Stimulated activated CD8-positive, alpha-beta memory T cell treated with anti-CD3 and anti-CD28 coated beads, Interleukin-4, amount 100 ng/mL, for 1 hour (primary cell): ENCODE measurements around the gene ST8SIA2.

Experiments
- DNase-seq, 2 donors: peaks; one replicate each; pipeline ENCODE4 v3.0.0-alpha.2; 2020; ENCODE audit warnings: low read depth in 2 of 2, low spot score in 1 of 2

ST8SIA2 gene

GRCh38 chr15:92393071-92393979, at the start of gene ST8SIA2:
TSS of gene ST8SIA2 (plus strand) at chr15:92393881. CDS start at chr15:92394065, 184 bp downstream.
- no peak for DNase-seq

- DNase-seq = no peak
Observed at GRCh38 chr15:92343924-92344643, 49.6 kb upstream of the ST8SIA2 start.

GRCh38 chr15:92346063-92346462, 47.6 kb upstream of the ST8SIA2 start:
- DNase-seq = no peak

GRCh38 chr15:92355307-92355706, 38.4 kb upstream of the ST8SIA2 start:
- no peak for DNase-seq

GRCh38 chr15:92361321-92362000, 32.2 kb upstream of the ST8SIA2 start:
- DNase-seq = no peak

GRCh38 chr15:92362001-92362350, 31.7 kb upstream of the ST8SIA2 start:
- no peak for DNase-seq

GRCh38 chr15:92365084-92365483, 28.6 kb upstream of the ST8SIA2 start:
- no peak for DNase-seq

GRCh38 chr15:92365906-92366305, 27.8 kb upstream of the ST8SIA2 start:
- DNase-seq = no peak

GRCh38 chr15:92366381-92366780, 27.3 kb upstream of the ST8SIA2 start:
- DNase-seq = no peak

- DNase-seq = no peak
Observed at GRCh38 chr15:92375057-92375456, 18.6 kb upstream of the ST8SIA2 start.

GRCh38 chr15:92376109-92376508, 17.6 kb upstream of the ST8SIA2 start:
- no peak for DNase-seq

GRCh38 chr15:92377083-92377789, 16.4 kb upstream of the ST8SIA2 start:
- no peak for DNase-seq

GRCh38 chr15:92383519-92384324, 10.0 kb upstream of the ST8SIA2 start:
- no peak for DNase-seq

- DNase-seq = no peak
Observed at GRCh38 chr15:92384381-92384780, 9.3 kb upstream of the ST8SIA2 start.

- DNase-seq = no peak
Observed at GRCh38 chr15:92385096-92385495, 8.6 kb upstream of the ST8SIA2 start.

- DNase-seq = no peak
Observed at GRCh38 chr15:92391640-92392039, 2.0 kb upstream of the ST8SIA2 start.

GRCh38 chr15:92392462-92392861, 1.2 kb upstream of the ST8SIA2 start:
- DNase-seq = no peak

- DNase-seq = no peak
Observed at GRCh38 chr15:92393980-92394308, 263 bp downstream of the ST8SIA2 start.

GRCh38 chr15:92394309-92395097, 822 bp downstream of the ST8SIA2 start:
- no peak for DNase-seq
